Left ventricle myocardium superior (tissue), 1 donor: ENCODE results near the gene NXN. TPM values are rescaled to one million over a fixed set of nuclear protein-coding genes. Genes with fewer than 3 reads are reported as not detected.
"Not testable (repeated sequence)": the region's sequence is repeated elsewhere in the genome, so short reads cannot be mapped to it uniquely, and the experiment has no call there.

ENCODE experiments used
- ATAC-seq: fragments of 200-7000 bp; cut with Tn5 transposase; one replicate; pipeline ENCODE4 v1.9.1; 2020; ENCODE audit warnings: mild to moderate bottlenecking, moderate library complexity
- DNase-seq: peaks from one replicate; pipeline ENCODE4 v3.0.0-alpha.2; 2020
- intact Hi-C: fragments of 100-400 bp; cut with micrococcal nuclease; formaldehyde crosslinking; loops from one replicate; pipeline ENCODE4 v1.11.0; 2022
- total RNA-seq: library from RNA; stranded (reverse); fragmentation: NEBNext Ultra II Directional; extraction: Animal tissue kit (Norgen Biotek cat#: 25700); gene quantifications from one replicate; pipeline ENCODE4 v1.2.1, GENCODE V29; 2021
- donor health status: DM: no; HTN: yes; CAD: no; lungs with severe emphysema.

NXN gene
- total RNA-seq, 1 donor from 2014 or later = 18.9 TPM

DNA sequence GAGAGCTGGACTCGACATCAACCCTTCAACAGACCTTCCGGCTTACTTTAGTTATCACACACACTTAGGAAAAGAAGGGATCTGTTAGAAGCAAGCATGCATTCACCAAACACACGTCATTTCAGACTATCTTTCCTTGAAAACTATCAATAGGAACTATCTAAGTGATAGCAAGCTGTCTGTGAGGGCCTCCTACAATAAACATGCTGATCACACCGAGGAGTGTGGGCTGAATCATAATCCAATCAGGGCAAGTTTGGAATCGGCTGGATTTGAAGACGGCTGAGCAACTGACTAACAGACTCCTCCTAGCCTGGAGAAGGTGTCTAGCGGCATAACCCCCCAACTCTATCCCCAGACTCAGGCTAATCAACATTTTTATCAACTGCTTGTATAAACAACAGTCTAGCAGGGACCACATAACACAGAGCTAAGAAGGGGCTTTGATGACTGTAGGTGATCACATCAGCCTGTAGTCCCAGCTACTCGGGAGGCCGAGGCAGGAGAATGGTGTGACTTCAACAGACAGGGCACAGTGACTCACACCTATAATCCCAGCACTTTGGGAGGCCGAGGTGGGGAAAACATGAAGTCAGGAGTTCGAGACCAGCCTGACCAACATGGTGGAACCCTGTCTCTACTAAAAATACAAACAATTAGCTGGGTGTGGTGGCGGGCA is 14.1 kb downstream of the NXN start:
- no peak for ATAC-seq
- intact Hi-C loops = no loop called here
- no peak for DNase-seq

DNA sequence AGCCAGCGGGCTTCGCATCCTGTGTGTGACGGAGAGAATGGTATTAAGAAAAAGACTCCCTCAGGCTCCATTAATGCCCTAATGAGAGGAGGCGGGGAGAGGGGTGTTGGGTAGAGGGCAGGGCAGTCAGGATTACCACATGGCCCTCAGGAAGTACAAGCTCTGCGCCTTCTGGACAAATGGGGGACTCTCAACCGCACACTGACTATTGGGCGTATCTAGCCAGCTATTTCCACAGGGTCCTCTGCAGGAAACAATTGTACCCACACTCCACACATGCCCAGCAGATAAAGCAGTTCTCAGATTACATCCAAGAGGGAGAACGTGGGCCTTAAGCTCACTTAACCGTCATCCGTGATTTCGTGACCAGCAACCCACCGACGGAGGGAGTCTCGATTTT is 14.7 kb downstream of the NXN start:
- ATAC-seq = no peak
- intact Hi-C loops = no loop called here
- no peak for DNase-seq

DNA sequence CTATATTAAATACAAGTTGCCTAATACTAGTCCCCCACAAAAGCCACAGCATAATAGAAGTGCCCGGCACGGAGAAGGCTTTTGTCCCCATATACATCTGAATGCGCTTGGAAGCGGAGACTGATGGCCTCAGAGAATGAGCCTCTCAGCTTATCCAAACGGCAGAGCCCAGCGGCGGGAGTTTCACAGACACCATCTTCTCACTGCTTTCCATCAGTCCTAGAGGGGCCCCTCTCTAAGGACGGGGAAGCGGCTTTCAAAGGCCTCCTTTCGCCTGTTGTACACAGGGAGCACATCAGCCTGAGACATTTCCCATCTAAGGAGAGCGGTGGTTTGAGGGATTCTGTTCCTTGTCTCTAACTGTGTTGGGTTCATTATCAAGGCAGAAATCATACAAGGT is 16.9 kb downstream of the NXN start:
- intact Hi-C loops = no loop called here
- no peak for DNase-seq

DNA sequence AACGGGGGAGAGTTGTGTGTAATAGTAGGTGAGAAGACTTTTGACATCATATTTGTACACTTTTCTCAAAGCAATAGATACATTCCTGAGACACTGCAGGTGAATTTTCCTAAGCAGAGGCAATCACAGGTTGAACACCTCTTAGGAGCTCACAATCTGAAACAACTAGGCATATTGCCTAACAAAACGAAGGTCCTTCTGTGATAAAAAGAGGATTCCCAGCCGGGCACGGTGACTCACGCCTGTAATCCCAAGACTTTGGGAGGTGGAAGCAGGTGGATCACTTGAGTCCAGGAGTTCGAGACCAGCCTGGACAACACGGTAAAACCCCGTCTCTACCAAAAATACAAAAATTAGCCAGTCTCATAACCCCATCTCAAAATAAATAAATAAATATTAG is 17.4 kb downstream of the NXN start:
- no peak for DNase-seq
- no peak for ATAC-seq
- intact Hi-C loops = no loop called here

More for the DNA sequence above, 16.9 kb downstream of the NXN start:
- ATAC-seq = no peak

DNA sequence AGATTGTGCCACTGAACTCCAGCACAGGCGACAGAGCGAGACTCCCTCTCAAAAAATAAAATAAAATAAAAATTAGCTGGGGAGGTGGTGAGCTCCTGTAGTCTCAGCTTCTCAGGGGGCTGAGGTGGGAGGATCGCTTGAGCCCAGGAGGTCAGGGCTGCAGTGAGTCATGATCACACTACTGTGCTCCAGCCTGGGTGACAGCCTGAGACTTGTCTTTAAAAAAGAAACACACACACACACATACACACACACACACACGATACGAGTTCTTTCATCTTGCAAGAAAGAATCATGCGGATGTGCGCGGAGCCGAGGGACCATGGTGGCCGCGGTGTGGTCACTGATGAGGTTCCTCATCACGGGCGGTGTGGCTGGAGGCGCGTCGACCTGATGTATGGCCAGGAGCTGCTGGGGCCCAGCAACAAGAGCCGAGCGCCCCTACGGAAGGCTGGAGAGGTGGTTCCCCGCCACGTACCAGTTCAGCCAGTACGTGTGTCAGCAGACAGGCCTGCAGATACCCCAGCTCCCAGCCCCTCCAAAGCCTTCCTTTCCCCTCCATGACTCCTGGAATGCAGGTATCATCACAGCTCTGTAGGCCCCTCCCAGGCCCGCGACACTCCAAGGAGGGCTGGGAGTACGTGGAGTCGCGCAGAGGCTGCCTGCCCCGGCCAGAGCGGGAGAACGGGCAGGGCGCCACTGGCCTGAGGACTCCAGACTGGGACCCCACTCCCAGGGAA is 20.7 kb downstream of the NXN start:
- ATAC-seq (no peak), DNase-seq (peak; percentile 19)
- intact Hi-C loops = no loop called here

DNA sequence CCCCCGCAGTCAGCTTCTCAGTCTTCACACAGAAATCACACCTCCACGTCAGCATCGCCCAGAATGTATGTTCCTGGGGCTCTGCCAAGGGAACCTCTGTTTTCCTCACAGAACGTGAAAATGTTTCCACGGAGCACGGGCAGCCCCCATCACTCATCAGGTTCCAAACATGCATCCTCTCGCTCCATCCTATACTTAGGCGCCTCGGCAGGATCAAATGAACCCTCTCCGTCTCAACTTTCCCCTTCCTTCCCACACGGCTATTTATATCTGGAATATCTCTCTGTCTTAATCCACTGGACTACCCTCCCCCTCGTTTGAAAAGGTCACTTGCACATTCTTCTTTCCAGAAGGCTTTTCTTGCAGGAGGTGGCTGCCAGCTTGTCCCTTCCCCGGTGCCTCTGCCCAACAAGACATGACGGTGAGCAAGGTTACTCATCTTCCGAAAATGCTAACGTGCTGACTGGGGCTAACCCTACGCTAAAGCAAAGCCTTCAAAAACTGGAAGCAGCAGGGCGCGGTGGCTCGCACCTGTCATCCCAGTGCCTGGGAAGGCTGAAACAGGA is 21.6 kb downstream of the NXN start:
- intact Hi-C loops = no loop called here
- DNase-seq (peak; percentile 15), ATAC-seq (no peak)

DNA sequence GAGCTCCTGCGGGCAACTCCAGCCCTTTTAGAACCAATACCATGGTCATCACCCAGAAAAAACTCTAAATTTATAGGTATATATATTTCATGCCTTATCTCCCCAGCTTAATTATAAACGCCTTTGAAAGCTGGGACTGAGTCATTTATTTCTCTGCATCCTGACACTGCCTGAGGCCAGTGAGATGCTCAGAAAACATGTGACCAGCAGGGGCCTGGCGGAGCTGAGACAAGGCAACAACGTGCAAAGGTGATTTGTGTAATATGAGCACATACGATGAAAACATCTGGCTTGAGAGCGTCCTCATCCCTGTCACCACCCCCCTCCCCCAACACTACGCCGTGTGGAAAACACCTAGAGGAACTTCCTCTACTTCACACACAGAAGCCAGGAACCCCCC is 22.7 kb downstream of the NXN start:
- ATAC-seq (no peak), DNase-seq (peak; percentile 9)
- intact Hi-C loops = no loop called here

DNA sequence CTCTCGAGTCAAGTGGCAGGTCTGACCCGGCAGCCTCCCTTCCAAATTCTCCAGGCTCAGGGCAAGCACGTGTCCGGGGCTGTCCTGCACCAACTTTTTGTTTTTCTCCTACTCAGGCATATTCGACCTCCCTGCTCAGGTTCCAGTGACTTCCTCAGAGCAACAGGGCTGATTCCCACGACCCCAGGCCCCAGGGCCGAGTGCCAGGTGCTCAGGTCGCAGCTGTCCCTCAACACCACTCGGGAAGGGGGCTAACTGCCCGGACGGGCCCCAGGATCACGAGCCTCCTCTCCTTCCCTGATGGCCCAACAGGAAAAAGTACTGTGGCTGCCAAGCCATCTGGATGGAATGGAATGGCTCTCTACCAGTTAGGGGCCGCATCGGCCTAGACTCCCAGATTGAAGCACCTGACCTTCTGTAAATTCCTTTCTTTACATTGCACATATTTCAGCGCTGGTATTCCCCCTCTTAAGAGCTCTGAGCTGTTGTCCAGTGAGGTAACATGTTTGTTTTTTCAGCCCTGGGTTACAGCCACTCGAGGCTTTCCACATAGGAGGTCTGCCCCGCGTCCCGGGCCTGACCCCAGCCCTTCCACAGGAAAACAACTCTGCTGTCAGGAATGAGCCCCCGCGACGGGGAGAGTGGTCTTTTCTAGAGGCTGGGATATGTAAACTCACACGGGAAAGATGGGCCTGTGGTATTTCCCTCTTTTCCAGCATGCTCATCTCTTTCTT is 25.0 kb downstream of the NXN start:
- DNase-seq (peak; percentile 46), ATAC-seq (peak; percentile 52)
- intact Hi-C loops = no loop called here

DNA sequence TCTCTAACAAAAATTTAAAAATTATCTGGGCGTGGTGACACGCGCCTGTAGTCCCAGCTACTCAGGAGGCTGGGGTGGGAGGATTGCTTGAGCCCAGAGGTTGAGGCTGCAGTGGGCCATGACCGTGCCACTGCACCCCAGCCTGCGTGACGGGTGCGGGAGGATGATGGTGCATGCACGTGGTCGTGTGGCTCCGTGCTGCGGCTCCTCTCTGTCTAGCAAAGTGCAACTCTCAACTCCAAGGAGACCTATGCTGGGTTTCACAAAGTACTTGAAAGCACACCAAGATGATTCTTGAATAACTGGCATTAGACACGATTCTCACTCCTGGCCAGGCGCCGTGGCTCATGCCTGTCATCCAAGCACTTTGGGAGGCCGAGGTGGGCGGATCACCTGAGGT is 25.8 kb downstream of the NXN start:
- DNase-seq (peak; percentile 22), ATAC-seq (no peak)
- intact Hi-C loops = no loop called here

DNA sequence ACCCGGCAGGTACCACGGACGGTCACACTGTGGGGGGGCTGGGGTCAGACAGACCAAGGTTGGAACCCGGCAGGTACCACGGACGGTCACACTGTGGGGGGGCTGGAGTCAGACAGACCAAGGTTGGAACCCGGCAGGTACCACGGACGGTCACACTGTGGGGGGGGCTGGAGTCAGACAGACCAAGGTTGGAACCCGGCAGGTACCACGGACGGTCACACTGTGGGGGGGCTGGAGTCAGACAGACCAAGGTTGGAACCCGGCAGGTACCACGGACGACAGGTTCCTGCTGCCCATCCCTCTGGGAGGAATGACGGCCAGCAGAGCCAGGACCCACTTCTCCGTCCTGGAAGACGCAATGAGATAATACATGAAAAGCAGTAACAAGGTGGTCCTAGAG is 27.0 kb downstream of the NXN start:
- intact Hi-C loops = not testable (repeated sequence)
- DNase-seq = peak; percentile 11

DNA sequence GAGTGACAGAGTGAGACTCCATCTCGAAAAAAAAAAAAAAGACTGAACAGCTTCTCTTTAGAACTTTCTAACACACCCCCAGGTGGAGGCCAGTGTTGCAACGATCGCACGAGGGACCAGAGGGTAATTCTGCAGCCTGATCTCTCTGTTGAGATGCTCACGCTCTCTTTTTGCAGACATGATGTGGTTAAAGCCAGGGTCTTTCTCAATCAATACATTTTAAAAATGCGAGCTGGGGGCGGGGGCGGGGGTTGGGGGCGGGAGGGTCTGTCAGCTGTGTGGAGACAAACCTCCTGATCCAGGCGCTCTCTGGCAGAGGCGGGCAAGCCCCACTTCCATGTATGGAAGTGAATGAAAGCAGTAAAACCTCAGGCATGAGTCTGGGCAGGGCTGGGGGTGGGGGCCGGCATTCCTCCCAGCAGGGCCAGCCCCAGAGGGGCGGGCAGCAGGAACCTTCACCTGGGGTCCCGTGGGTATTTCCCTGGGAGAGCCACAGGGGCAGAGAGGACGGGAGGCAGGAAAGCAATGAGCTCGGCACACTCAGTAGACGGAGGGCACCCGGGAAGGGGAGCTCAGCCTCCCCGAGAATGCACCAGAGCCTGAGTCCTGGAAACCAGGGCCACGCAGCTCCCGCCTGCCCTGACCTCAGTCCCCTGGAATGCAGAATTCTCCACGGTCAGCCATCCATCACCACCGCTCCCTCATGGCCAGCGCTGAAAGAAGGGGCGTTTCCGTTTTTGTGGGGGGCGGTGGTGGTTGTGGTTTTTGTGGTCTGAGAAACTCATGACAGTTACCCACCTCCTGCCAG is 28.0 kb downstream of the NXN start:
- DNase-seq = peak; percentile 27
- peak; percentile 51 for ATAC-seq
- intact Hi-C loops = no loop called here

More for the DNA sequence above, 27.0 kb downstream of the NXN start:
- not testable (repeated sequence) for ATAC-seq

DNA sequence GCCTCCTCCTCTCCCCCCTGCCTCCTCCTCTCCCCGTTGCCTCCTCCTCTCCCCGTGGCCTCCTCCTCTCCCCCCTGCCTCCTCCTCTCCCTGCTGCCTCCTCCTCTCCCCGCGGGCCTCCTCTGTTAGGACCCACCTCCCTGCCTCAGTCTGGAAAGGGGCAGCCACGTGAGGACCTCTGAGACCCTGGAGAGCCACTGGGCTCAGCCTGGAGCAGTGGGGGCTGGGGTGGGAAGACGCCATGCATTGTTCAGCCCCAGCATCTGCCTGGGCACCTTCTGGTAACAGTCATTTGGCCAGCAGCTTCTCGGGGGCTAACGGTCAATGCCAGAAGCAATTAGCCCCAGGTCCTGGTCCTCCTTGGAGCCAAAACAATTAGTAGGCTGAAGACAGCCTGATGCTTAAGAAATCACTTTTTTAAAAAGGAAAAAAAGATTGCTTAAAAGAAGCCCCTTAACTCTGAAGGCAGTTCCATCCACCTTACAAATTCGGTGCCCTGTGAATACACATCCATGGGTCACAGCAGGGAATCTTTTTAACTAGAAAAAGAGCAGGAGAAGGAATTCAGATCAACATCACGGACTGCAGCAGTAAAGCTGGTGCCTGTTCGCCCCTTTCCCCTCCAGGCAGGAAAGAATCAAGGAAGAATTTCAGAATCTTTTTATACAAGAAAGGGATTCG is 29.8 kb downstream of the NXN start:
- ATAC-seq (no peak), DNase-seq (peak; percentile 6)
- intact Hi-C loops = no loop called here

DNA sequence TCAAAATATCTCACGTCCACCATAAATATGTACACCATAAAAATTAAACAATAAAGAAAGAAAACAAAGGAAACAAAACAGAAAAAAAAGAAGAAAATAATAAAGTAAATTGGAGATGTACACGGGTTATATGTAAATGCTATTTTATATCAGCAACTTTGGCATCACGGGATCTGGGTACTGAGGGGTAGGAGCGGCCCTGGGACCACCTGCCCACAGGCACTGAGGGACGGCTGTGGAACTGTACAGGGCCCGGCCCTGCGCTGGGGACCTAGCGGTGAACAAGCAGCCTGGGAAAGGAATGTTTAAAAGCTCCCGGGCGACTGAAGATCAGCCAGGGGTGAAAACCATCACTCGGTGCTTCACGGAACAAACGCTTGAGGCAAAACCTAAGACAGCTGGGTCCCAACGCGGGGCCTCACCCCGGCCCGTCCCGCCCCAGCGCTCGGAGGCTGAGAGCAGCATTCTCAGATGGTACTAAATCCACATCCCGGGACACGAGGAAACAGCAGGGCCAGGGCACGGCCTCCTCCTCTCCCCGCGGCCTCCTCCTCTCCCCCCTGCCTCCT is 31.2 kb downstream of the NXN start:
- DNase-seq = peak; percentile 18
- intact Hi-C loops = no loop called here
- ATAC-seq = no peak

DNA sequence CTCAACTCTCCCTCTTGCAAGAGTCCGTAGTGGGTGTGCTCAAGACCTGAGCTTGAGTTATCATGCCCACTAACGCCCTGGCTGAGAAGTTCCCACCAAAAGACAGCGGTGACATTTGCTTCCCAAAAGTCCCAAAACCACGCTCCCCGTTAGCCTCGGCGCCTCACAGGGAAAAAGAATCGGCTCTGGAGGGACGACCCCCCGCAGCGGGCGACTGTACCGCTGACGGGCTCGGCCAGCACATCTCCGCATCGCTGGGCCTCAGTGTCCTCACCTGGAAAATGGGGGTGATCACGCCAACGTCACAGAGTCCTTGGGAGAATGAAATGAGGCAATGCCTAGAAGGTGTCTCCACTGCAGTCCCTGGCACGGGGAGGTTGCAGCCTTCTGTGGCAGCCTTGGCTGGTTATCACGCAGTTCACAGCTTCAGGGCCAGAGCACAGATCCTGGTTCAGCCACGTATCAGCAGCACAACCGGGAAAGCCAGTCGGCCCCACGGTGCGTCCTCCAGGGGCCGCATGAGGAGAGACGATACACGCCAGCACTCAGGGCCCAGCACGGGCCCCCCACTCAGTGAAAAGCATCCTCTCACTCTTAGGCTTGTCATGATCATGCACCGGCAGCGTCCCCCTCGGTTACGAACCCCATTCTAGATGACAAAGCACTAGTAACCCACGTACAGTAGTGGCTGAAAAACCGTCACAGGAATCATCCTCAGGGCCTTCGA is 32.9 kb downstream of the NXN start:
- ATAC-seq = no peak
- intact Hi-C loops = no loop called here
- DNase-seq = peak; percentile 19

DNA sequence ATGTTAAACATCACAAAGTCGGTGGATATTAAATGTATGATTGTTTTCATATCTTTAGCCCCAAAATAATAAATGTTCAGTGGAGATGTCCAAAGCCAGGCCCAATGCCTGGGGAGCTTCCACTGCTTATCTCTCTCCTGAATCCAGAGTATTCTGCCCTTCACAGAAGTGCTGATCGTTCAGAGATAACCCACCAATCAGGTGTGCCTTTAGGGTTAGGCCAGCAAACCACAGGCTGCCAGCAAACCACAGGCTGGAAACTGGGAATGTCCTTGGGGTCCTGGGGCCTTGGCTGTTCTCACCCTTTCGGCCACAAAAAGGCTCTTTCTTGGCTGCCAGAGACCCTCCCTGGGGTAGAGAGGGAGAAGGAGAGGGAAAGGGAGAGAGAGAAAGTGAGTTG is 33.9 kb downstream of the NXN start:
- intact Hi-C loops = no loop called here
- ATAC-seq (no peak), DNase-seq (peak; percentile 9)

DNA sequence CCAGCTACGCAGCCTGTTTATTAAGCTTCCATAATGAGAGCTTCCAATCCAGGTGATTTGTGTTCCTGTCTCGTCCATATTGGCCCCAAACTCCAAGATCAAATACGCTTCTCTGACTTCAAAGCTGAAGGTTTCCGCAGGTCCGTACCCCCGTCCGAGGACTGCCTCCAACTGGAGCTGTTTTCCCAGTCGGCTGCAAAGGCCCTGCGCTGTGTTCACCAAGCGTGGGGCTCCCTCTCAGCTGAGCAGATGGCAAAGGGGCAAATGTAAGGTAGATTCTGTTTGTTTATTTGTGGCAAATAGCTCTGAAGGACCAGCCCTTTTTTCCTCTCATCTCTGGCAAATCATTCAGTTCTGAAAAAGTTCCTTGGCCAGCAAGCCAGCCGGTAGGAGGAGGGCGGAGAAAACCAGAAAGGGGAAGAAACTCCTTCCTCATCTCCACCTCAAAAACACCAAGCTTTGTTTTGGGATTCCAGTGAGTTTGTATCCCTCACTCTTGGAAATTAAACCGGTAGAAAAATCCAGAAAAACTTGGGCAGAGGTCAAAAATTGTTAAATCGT is 35.2 kb downstream of the NXN start:
- intact Hi-C loops = no loop called here
- ATAC-seq = no peak
- DNase-seq = peak; percentile 19

DNA sequence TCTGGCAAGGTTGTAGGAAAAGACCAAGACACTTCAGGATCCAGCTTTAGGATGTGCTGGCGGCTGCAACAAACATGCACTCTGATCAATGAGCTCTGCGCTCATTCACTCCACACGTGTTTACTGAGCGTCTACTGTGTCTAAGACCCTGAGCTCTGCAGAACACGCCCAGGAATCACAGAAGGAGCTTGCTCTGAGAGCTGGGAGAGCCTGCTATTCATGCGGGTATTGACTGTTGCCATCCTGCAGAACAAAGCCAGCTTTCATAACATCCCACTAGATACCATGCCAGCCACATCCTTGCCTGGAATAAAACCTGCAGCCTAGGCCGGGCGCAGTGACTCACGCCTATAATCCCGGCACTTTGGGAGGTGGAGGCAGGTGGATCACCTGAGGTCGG is 44.1 kb downstream of the NXN start:
- no peak for ATAC-seq
- intact Hi-C loops = no loop called here
- DNase-seq = no peak
